Esophagus muscularis mucosa (tissue), 4 donors: ENCODE results near the gene LRTM2. TPM values are rescaled to one million over a fixed set of nuclear protein-coding genes. Genes with fewer than 3 reads are reported as not detected.
"Not testable (repeated sequence)": the region's sequence is repeated elsewhere in the genome, so short reads cannot be mapped to it uniquely, and the experiment has no call there.

Source experiments
- DNase-seq: peaks from one replicate; pipeline ENCODE4 v3.0.0-alpha.2; 2017; ENCODE audit errors: extremely low spot score
- H3K27ac ChIP-seq, 4 donors: fragments of 200-600 bp; sonication (generic); replicated peaks in 1 of 4; 1 replicate in 3 of 4; 2 replicates in 1 of 4; pipeline ENCODE4 v1.5.1; 2016 to 2019; ENCODE audit warnings: mild to moderate bottlenecking in 1 of 4
- H3K27me3 ChIP-seq, 4 donors: fragments of 200-600 bp; sonication (generic); one replicate each; pipeline versions ENCODE4 v1.5.1 to v1.6.0; 2016 to 2019
- H3K36me3 ChIP-seq, 4 donors: fragments of 200-600 bp; sonication (generic); one replicate each; pipeline ENCODE4 v1.5.1; 2016 to 2019
- H3K4me1 ChIP-seq, 4 donors: fragments of 200-600 bp; sonication (generic); one replicate each; pipeline ENCODE4 v1.5.1; 2016 to 2019
- H3K4me3 ChIP-seq, 4 donors: fragments of 200-600 bp; sonication (generic); 1 replicate in 2 of 4; 2 replicates in 2 of 4; pipeline ENCODE4 v1.5.1; 2016 to 2019; ENCODE audit warnings: mild to moderate bottlenecking in 4 of 4, moderate library complexity in 1 of 4
- H3K9me3 ChIP-seq, 4 donors: fragments of 200-600 bp; sonication (generic); 1 replicate in 3 of 4; 2 replicates in 1 of 4; pipeline ENCODE4 v1.5.1; 2016 to 2019
- CTCF ChIP-seq, 3 experiments: fragments of 200-600 bp in 2 of 3; fragments of 450-650 bp in 1 of 3; sonication (generic) in 2 of 3; IDR thresholded peaks; one replicate each; pipeline ENCODE4 v1.5.1; 2017 to 2019; ENCODE audit warnings: antibody characterized with exemption in 3 of 3, mild to moderate bottlenecking in 2 of 3, moderate library complexity in 1 of 3
- EP300 ChIP-seq: sonication (generic); formaldehyde crosslinking; IDR thresholded peaks from one replicate; pipeline ENCODE4 v1.6.1; 2017; ENCODE audit warnings: antibody characterized with exemption
- POLR2A ChIP-seq: fragments of 450-650 bp; IDR thresholded peaks from one replicate; pipeline ENCODE4 v1.6.1; 2017; ENCODE audit warnings: antibody characterized with exemption, moderate library complexity, mild to moderate bottlenecking, low read depth
- POLR2AphosphoS5 ChIP-seq, 2 donors: sonication (generic); formaldehyde crosslinking; IDR thresholded peaks; one replicate each; pipeline ENCODE4 v1.6.1; 2017; ENCODE audit warnings: antibody characterized with exemption in 2 of 2
- WGBS: methylation state at CpG from one replicate; pipeline ENCODE4 v1.1.5; 2018; 5-methylcytosine and 5-hydroxymethylcytosine counted together
- intact Hi-C: fragments of 100-400 bp; cut with DNase I; formaldehyde crosslinking; loops from one replicate; pipeline ENCODE4 v1.15.1; 2023
- total RNA-seq, 4 donors: library from RNA; depleted of rRNA; stranded (reverse); fragments of >200 nt; gene quantifications; one replicate each; pipeline versions ENCODE4 v1.1.0 to v1.2.1, GENCODE V29; 2016

The LRTM2 gene
- total RNA-seq, 4 donors from 2014 or later: 0.17 TPM; not detected in 3

GRCh38 chr12:1815108-1815507, 5.3 kb upstream of the LRTM2 start:
- TF ChIP-seq EP300 (no peak), POLR2A (no peak), CTCF (IDR thresholded peaks at IDR 0.05) (no peak), POLR2AphosphoS5 (IDR thresholded peaks at IDR 0.05) (no peak)
- peaks cover 0 to 16% (median under 1%) of the 10 kb centered on the region in 4 donors for H3K27me3 ChIP-seq
- H3K4me3 ChIP-seq: no peak overlapping the region
- H3K36me3 ChIP-seq: no peaks in the 10 kb centered on the region
- 93% methylated on average over 3 of the region's 3 CpGs for WGBS
- peaks cover 0 to 22% (median 10%) of the 10 kb centered on the region in 4 donors for H3K4me1 ChIP-seq
- H3K9me3 ChIP-seq: no peaks in the 10 kb centered on the region
- intact Hi-C loops: no loop called here
- no peak overlapping the region for H3K27ac ChIP-seq
- no peak for DNase-seq

- Histone ChIP-seq H3K9me3 (no peaks in the 10 kb centered on the region), H3K4me1 (peaks cover 0 to 25% (median 14%) of the 10 kb centered on the region in 4 donors), H3K4me3 (no peak overlapping the region), H3K36me3 (no peaks in the 10 kb centered on the region), H3K27me3 (peaks cover 0 to 26% (median 6%) of the 10 kb centered on the region in 4 donors), H3K27ac (no peak overlapping the region)
- no peak for TF ChIP-seq EP300
- no peak for TF ChIP-seq CTCF (IDR thresholded peaks at IDR 0.05)
- TF ChIP-seq POLR2A: no peak
- TF ChIP-seq POLR2AphosphoS5 (IDR thresholded peaks at IDR 0.05): no peak
- DNase-seq: no peak
- WGBS: 62% methylated on average over 21 of the region's 21 CpGs
- intact Hi-C loops: no loop called here
Measured at GRCh38 chr12:1815814-1816729, 4.3 kb upstream of the LRTM2 start.

GRCh38 chr12:1816730-1817348, 3.5 kb upstream of the LRTM2 start:
- H3K4me3 ChIP-seq: no peak overlapping the region
- H3K36me3 ChIP-seq: no peaks in the 10 kb centered on the region
- H3K4me1 ChIP-seq: peaks cover 0 to 19% (median 12%) of the 10 kb centered on the region in 4 donors
- DNase-seq: no peak
- intact Hi-C loops: no loop called here
- 93% methylated on average over 9 of the region's 9 CpGs for WGBS
- TF ChIP-seq POLR2A: no peak
- no peak for TF ChIP-seq EP300
- no peak for TF ChIP-seq CTCF (IDR thresholded peaks at IDR 0.05)
- TF ChIP-seq POLR2AphosphoS5 (IDR thresholded peaks at IDR 0.05): no peak
- no peak overlapping the region for H3K27ac ChIP-seq
- peaks cover 0 to 34% (median 14%) of the 10 kb centered on the region in 4 donors for H3K27me3 ChIP-seq
- H3K9me3 ChIP-seq: no peaks in the 10 kb centered on the region

DNA sequence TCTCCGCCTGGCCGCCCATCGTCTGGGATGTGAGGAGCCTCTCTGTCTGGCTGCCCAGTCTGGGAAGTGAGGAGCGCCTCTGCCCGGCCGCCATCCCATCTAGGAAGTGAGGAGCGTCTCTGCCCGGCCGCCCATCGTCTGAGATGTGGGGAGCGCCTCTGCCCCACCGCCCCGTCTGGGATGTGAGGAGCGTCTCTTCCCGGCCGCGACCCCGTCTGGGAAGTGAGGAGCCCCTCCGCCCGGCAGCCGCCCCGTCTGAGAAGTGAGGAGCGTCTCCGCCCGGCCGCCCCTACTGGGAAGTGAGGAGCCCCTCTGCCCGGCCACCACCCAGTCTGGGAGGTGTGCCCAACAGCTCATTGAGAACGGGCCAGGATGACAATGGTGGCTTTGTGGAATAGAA, 2.4 kb upstream of the LRTM2 start:
- 96% methylated on average over 19 of the region's 28 CpGs for WGBS
- peaks cover 0 to 22% (median 8%) of the 10 kb centered on the region in 4 donors for H3K4me1 ChIP-seq
- intact Hi-C loops: not testable (repeated sequence)

DNA sequence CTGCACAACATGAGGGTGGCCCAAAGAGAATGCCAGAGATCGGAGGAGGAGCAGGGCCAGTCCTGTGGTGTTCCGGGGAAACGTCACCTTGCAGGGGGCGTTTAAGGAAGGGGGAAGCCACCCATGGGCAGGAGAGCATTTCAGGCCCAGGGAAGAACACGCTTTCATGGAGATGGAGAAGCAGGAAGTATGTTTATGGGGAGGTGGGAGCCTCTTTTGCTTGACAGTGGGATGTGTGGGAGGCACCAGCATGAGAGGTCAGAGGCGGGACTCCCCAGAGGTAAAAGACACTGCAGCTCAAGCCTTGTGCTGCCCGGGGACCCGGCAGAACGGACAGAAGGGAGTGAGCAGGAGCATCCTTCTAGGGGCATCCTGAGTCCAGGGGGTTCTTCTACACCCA, 1.3 kb upstream of the LRTM2 start:
- peaks cover 0 to 56% (median 23%) of the 10 kb centered on the region in 4 donors for H3K27me3 ChIP-seq
- no peak for DNase-seq
- H3K9me3 ChIP-seq: no peaks in the 10 kb centered on the region
- no peaks in the 10 kb centered on the region for H3K36me3 ChIP-seq
- no peak overlapping the region for H3K4me3 ChIP-seq
- TF ChIP-seq EP300 (no peak), POLR2A (no peak), CTCF (IDR thresholded peaks at IDR 0.05) (no peak), POLR2AphosphoS5 (IDR thresholded peaks at IDR 0.05) (no peak)
- no peak overlapping the region for H3K27ac ChIP-seq
- WGBS: 77% methylated on average over 9 of the region's 9 CpGs
- intact Hi-C loops: no loop called here
- peaks cover 0 to 16% (median 8%) of the 10 kb centered on the region in 4 donors for H3K4me1 ChIP-seq

More for the DNA sequence above, 2.4 kb upstream of the LRTM2 start:
- H3K27me3 ChIP-seq: peaks cover 0 to 45% (median 22%) of the 10 kb centered on the region in 4 donors
- H3K4me3 ChIP-seq, H3K27ac ChIP-seq, H3K36me3 ChIP-seq, H3K9me3 ChIP-seq, DNase-seq: not testable (repeated sequence)
